HG02588 (cell line): Measurements from ENCODE around the gene ORC3.

Experiments used
- ATAC-seq: cut with Tn5 transposase; IDR thresholded peaks from one replicate; pipeline ENCODE4 v1.9.1; 2021; ENCODE audit warnings: mild to moderate bottlenecking, moderate library complexity; ENCODE audit not compliant: unreplicated experiment

The ORC3 gene

GRCh38 chr6:87589693-87590416 is at the start of gene ORC3, which contains the start of gene RARS2:
Gene ORC3, plus strand, starts transcription at chr6:87590135. Its CDS starts 34 bp downstream, at chr6:87590169.
Gene RARS2, minus strand, starts transcription at chr6:87589987. Its CDS starts 30 bp downstream, at chr6:87589957.
- peak; percentile 100 for ATAC-seq

GRCh38 chr6:87540539-87540938 is 49.4 kb upstream of the ORC3 start:
- no peak for ATAC-seq

- ATAC-seq: no peak
These were observed 48.9 kb upstream of the ORC3 start for GRCh38 chr6:87541041-87541440.

- ATAC-seq: no peak
These were observed 48.2 kb upstream of the ORC3 start for GRCh38 chr6:87541744-87542143.

GRCh38 chr6:87543696-87544473 is 46.0 kb upstream of the ORC3 start:
- ATAC-seq: no peak

- no peak for ATAC-seq
These were observed 45.5 kb upstream of the ORC3 start for GRCh38 chr6:87544474-87544735.

GRCh38 chr6:87551799-87552198 is 38.1 kb upstream of the ORC3 start:
- no peak for ATAC-seq

- no peak for ATAC-seq
These were observed 36.7 kb upstream of the ORC3 start for GRCh38 chr6:87553159-87553765.

- no peak for ATAC-seq
These were observed 34.4 kb upstream of the ORC3 start for GRCh38 chr6:87555506-87555905.

GRCh38 chr6:87558446-87558845 is 31.5 kb upstream of the ORC3 start:
- ATAC-seq: no peak

GRCh38 chr6:87561017-87561416 is 28.9 kb upstream of the ORC3 start:
- ATAC-seq: no peak

GRCh38 chr6:87572021-87572420 is 17.9 kb upstream of the ORC3 start:
- ATAC-seq: no peak

- no peak for ATAC-seq
These were observed 17.1 kb upstream of the ORC3 start for GRCh38 chr6:87572883-87573282.

GRCh38 chr6:87573307-87574024 is 16.5 kb upstream of the ORC3 start:
- ATAC-seq: no peak

- ATAC-seq: no peak
These were observed 15.6 kb upstream of the ORC3 start for GRCh38 chr6:87574237-87574804.

GRCh38 chr6:87575423-87575822 is 14.5 kb upstream of the ORC3 start:
- no peak for ATAC-seq

GRCh38 chr6:87583822-87584221 is 6.1 kb upstream of the ORC3 start:
- no peak for ATAC-seq

- no peak for ATAC-seq
These were observed 3.4 kb upstream of the ORC3 start for GRCh38 chr6:87586371-87587077.

- ATAC-seq: no peak
These were observed 1.1 kb upstream of the ORC3 start for GRCh38 chr6:87588756-87589407.

- no peak for ATAC-seq
These were observed 514 bp downstream of the ORC3 start for GRCh38 chr6:87590417-87590880.
